GM18868 (cell line): ENCODE data around the gene TAL2.
A peak's percentile ranks its signal among the peaks of the same experiment; 100 is the strongest.

Experiments
- ATAC-seq: cut with Tn5 transposase; IDR thresholded peaks from one replicate; pipeline ENCODE4 v1.9.1; 2021; ENCODE audit warnings: mild to moderate bottlenecking, moderate library complexity; ENCODE audit not compliant: unreplicated experiment

TAL2 gene

GRCh38 chr9:105673850-105674387, 11.7 kb downstream of the TAL2 start:
- no peak for ATAC-seq

GRCh38 chr9:105676351-105676923, 14.2 kb downstream of the TAL2 start:
- no peak for ATAC-seq

- no peak for ATAC-seq
Observed at GRCh38 chr9:105678163-105678562, 15.9 kb downstream of the TAL2 start.

- no peak for ATAC-seq
Observed at GRCh38 chr9:105678781-105679180, 16.5 kb downstream of the TAL2 start.

GRCh38 chr9:105679257-105680022, 17.2 kb downstream of the TAL2 start:
- no peak for ATAC-seq

GRCh38 chr9:105681313-105681712, 19.1 kb downstream of the TAL2 start:
- no peak for ATAC-seq

- no peak for ATAC-seq
Observed at GRCh38 chr9:105681724-105682123, 19.5 kb downstream of the TAL2 start.

GRCh38 chr9:105683688-105684275, 21.5 kb downstream of the TAL2 start:
- no peak for ATAC-seq

GRCh38 chr9:105686936-105687335, 24.7 kb downstream of the TAL2 start:
- ATAC-seq = no peak

GRCh38 chr9:105690742-105691141, 28.5 kb downstream of the TAL2 start:
- ATAC-seq = no peak

- ATAC-seq = peak; percentile 34
Observed at GRCh38 chr9:105693435-105694189, 31.4 kb downstream of the TAL2 start.

GRCh38 chr9:105694190-105694847, 32.1 kb downstream of the TAL2 start, which contains the start of gene TMEM38B:
Gene TMEM38B, plus strand, starts transcription at chr9:105694541. Its CDS starts 120 bp downstream, at chr9:105694661.
- peak; percentile 73 for ATAC-seq

- peak; percentile 52 for ATAC-seq
Observed at GRCh38 chr9:105694848-105695581, 32.8 kb downstream of the TAL2 start.

- no peak for ATAC-seq
Observed at GRCh38 chr9:105696219-105696793, 34.0 kb downstream of the TAL2 start.

GRCh38 chr9:105697871-105698270, 35.6 kb downstream of the TAL2 start:
- no peak for ATAC-seq

- ATAC-seq = no peak
Observed at GRCh38 chr9:105698348-105698870, 36.2 kb downstream of the TAL2 start.

GRCh38 chr9:105700668-105701067, 38.4 kb downstream of the TAL2 start:
- ATAC-seq = no peak

GRCh38 chr9:105701145-105701544, 38.9 kb downstream of the TAL2 start:
- no peak for ATAC-seq

- no peak for ATAC-seq
Observed at GRCh38 chr9:105702207-105702606, 40.0 kb downstream of the TAL2 start.
